Dedifferentiated amniotic fluid mesenchymal stem cell (primary cell): ENCODE measurements around the gene LVRN.

Experiments used
- DNase-seq: peaks from one replicate; pipeline ENCODE4 v3.0.0-alpha.2; 2016; ENCODE audit errors: extremely low spot score

Gene LVRN

GRCh38 chr5:115961381-115962238, 665 bp upstream of the LVRN start:
- peak; percentile 73 for DNase-seq

DNA sequence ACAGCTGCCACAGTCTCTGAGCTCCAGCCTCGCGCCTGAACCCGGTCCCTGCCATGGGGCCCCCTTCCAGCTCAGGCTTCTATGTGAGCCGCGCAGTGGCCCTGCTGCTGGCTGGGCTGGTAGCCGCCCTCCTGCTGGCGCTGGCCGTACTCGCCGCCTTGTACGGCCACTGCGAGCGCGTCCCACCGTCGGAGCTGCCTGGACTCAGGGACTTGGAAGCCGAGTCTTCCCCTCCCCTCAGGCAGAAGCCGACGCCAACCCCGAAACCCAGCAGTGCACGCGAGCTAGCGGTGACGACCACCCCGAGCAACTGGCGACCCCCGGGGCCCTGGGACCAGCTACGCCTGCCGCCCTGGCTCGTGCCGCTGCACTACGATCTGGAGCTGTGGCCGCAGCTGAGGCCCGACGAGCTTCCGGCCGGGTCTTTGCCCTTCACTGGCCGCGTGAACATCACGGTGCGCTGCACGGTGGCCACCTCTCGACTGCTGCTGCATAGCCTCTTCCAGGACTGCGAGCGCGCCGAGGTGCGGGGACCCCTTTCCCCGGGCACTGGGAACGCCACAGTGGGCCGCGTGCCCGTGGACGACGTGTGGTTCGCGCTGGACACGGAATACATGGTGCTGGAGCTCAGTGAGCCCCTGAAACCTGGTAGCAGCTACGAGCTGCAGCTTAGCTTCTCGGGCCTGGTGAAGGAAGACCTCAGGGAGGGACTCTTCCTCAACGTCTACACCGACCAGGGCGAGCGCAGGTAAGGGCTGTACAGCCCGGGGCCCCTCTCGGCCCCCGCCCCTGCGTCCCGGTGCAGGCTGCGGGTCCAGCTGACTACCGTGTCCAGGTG, 509 bp downstream of the LVRN start:
- DNase-seq: no peak

DNA sequence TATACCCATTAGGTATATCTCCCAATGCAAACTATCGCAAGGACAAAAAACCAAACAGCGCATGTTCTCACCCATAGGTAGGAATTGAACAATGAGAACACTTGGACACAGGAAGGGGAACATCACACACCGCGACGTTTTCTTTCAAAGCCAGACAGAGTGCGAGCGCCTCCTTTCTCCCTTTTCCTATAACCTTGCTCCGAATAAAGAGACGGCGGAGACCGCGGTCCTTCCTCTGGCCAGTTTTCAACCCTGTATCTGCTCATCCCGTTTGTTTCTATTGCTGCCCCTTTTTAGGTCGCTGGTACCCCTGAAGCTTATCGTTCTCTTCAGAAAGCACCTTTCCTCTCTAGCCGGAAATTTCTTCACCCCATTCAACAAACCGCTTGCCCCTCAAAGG, 1.3 kb downstream of the LVRN start:
- DNase-seq: no peak

DNA sequence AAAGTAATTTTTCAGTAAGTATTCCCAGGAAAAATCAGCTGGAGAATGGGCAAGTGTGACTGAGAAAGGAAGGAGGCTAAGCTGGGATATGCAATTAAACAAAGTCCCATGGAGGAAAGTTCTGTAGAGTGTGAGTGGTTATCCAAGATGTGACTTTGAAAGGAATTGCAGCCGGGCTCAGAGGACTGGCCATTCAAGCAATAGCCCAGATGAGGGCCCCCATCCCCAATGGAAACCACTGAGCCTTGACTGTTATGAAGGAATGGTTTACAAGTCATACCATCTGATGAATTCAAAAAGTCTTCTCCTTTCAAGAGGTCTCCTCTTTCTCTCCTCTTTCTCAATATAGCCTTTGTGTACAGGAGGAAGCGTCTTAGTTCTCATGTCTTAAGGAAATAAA, 6.5 kb downstream of the LVRN start:
- no peak for DNase-seq

- DNase-seq: no peak
These were observed 14.8 kb downstream of the LVRN start for GRCh38 chr5:115977096-115977495.

GRCh38 chr5:115977988-115978387, 15.7 kb downstream of the LVRN start:
- peak; percentile 80 for DNase-seq

- no peak for DNase-seq
These were observed 16.5 kb downstream of the LVRN start for GRCh38 chr5:115978779-115979178.

DNA sequence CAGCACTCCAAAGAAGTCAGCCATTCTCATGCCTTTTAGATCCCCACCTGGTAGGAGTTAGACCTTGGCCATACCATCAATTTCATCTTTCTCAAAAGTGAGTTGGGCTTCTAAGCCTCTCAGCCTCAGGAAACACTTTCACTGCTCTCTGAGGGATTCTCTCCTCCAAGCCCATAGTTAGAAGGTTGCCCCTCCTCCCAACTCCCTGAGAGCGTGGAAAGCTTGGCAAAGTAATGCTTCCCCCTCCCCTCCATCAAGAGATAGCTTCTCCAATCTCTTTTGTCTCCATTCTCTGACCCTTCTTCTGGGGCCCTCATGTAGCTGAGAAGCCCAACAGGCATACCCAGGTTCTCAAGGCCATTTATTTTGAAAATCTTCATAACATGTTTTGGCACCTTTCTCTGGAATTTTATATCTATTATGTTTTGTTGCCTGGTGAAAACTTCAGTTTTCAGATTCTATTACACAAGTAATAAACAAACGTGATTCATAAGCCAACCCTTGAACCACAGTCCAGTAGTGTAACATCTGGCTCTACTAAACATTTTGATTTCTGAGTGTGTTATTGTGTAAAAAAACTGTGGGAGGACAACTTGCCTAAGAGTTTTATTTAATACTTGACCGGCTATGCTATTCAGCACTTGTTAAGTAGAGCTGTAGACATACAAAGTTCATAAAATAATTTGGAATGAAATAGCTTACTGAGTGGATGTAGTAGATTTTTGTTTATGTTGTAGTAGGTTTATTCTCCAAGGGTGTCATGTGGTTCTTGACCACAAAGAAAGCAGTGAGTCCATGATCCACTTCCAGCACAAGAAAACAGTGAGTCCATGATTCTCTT, 17.1 kb downstream of the LVRN start:
- DNase-seq: peak; percentile 27

DNA sequence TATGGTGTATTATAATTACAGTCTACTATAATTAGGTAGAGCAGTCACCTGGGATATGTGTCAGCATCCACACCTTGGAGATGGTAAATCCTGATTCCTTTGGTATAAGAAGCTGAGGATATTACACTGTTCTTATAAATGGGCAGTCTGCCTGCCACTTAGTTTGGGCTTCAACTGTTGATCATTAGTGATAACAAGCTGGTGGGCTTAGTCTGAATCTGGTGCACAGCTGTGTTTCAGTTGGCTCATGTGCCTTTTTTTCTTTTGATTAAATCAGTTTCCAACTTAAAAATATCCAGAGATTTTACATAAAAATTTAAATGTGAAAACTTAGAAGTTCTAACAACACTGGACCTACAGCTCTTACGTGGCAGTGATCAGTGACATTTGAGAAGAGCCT, 21.2 kb downstream of the LVRN start:
- DNase-seq: no peak

- DNase-seq: peak; percentile 52
These were observed 23.8 kb downstream of the LVRN start for GRCh38 chr5:115985802-115986757.

DNA sequence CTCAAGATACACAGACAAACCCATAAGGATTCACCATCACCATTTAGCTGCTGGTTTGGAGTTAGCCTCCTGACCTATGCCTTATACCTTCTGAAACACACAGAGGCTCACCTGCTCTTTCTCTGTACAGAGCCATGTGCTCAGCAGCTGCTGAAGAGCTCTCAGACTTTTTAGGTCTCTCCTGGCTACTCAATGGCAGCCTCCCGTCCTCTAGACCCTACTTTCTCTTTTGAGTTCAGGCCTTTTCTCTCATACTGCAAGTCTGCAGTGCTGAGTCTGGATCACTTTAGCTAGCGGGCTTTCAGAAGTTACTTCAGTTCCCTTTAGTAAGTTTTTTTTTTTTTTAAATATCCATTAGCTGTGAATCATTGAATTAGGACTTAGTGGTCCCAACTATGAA, 25.7 kb downstream of the LVRN start:
- DNase-seq: no peak

DNA sequence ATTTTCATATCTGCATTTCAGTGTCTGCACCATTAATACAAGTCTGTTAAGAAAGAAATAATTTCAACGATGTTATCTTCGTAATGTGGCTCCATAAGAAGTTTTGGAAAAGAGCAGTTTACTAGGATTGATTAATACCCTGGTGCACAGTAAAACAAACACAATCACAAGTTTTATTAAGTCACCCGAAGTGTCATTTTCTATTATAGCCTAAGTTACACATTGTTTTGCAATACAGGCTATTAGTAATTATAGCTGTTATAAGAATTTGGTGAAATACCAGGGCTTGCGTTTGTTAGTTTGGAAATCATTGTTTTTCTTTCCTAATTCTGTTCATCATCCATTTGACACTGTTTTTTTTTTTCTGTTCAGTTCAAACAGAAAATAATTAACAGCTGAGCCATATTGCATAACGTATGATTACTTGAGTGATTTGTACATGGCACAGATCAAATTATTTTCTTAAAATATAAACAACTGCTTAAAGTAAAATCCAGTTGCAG, 30.6 kb downstream of the LVRN start:
- no peak for DNase-seq

GRCh38 chr5:115995351-115995750, 33.1 kb downstream of the LVRN start:
- DNase-seq: no peak

DNA sequence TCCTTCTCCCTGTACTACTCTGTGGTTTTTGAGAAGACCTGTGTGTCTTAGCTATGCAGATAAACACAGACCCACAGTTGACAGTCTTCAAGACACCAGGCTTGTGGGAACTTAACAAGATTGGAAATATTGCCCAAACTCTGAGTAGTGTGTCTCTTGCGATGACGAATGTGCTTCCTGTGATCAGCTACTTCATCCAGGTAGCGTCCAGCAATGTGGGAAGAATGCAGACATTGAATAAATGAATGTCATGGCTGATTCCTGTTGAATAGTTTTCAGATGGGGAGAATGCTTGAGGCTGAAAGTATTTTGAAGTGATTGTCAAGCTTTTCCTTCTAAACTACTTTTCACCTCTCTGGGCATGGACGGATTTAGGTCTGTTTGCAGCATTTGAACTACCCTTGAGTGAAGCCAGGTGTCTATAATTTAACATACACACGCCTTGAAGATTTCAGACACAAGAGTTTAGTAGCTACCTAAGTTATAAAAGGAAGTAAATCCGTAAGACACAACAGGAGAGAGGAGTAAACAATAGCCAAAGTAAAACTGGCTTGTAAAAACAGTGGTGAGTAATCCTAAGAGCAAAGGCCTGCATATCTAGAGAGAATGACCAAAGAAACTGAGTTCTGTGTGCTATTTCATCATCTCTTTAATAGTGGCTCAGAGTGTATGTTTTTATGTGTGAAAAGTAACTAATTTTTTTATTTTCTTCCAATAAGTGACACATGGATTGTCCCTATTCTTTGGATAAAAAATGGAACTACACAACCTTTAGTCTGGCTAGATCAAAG, 40.0 kb downstream of the LVRN start:
- DNase-seq: peak; percentile 20

GRCh38 chr5:116004248-116004647, 42.0 kb downstream of the LVRN start:
- no peak for DNase-seq

DNA sequence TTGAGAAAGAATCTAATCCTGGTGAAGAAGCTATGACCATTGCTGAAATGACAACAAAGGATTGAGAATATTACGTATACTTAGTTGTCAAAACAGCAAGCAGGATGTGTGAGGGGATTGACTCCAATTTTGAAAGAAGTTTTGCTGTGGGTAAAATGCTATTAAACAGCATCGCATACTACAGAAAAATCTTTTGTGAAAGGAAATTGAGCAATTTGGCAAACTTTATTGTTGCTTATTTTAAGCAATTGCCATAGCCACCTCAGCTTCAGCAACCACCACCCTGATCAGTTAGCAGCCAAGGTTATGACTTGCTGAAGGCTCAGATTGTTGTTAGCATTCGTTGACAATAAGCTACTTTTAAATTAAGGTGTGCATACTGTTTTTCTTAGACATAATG, 47.5 kb downstream of the LVRN start:
- DNase-seq: no peak

DNA sequence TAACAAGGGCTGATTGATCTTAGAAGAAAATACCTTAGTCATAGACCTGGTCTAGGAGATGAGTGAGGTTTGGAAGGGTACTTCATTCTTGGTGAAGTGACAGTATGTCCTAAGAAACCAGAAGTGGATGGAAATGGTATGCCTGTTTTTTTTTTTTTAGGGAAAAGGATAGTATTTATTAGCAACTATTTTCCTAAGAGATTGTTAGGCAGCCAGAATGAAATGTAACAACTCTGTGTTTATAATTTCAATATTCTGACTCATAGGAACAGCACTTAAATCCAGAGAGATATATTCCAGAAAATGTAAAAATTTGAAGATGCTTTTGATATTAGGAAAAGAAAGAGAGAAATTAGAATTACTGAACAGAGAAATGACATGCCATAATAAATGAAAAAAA, 48.8 kb downstream of the LVRN start:
- no peak for DNase-seq

DNA sequence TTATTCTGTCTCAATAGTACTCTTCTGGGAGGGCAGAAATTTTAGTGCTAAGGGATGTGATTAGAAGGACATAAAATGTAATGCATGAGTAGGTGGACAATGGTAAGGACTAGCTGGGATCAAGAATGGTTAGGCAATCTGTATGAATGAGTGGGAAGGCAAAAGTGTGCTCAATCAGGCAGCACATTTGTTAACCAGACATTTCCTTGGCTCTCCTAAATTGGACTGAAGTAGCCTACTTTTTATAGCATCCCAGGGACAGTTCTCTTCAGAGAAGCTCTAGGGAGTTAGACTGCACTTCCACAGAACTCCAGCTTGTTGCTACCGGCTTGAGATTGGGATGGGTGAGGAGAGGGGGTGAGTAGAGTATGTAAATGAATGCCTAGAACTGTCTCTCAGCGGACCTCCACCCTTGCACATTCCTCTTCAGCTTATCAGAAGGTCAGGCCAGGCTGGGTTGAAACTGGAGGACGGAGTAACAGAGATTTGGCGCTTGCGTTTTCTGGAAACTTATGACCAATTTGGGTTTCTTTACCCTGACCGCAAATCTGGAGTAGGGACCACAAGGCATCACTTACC, 51.0 kb downstream of the LVRN start:
- DNase-seq: no peak

- DNase-seq: no peak
These were observed 51.7 kb downstream of the LVRN start for GRCh38 chr5:116013936-116014335.

GRCh38 chr5:116023619-116024018, 61.3 kb downstream of the LVRN start:
- DNase-seq: no peak
